Stimulated activated CD4-positive, alpha-beta T cell treated with anti-CD3 and anti-CD28 coated beads, Interleukin-2, amount 100 ng/mL, for 24 hours (primary cell): ENCODE results near the gene CBX2.
"Not testable (repeated sequence)": the region's sequence is repeated elsewhere in the genome, so short reads cannot be mapped to it uniquely, and the experiment has no call there.

Experiments used
- DNase-seq, 2 donors: peaks; one replicate each; pipeline ENCODE4 v3.0.0-alpha.2; 2020

CBX2 gene

GRCh38 chr17:79772726-79773125 lies 5.2 kb upstream of the CBX2 start:
- not testable (repeated sequence) for DNase-seq

GRCh38 chr17:79774561-79774975 lies 3.4 kb upstream of the CBX2 start:
- DNase-seq, result no peak

GRCh38 chr17:79775632-79776031 lies 2.3 kb upstream of the CBX2 start:
- DNase-seq, result no peak

- no peak for DNase-seq
Measured at GRCh38 chr17:79776376-79777119, 1.4 kb upstream of the CBX2 start.

GRCh38 chr17:79777120-79777893 lies 641 bp upstream of the CBX2 start:
- DNase-seq, result peak in 1 of 2 donors; percentile 47

- peak in 1 of 2 donors; percentile 29 for DNase-seq
Measured at GRCh38 chr17:79778504-79779083, 646 bp downstream of the CBX2 start.

- no peak for DNase-seq
Measured at GRCh38 chr17:79779084-79779529, 1.2 kb downstream of the CBX2 start.

GRCh38 chr17:79779661-79780365 lies 1.9 kb downstream of the CBX2 start:
- no peak for DNase-seq

- DNase-seq, result no peak
Measured at GRCh38 chr17:79781012-79781650, 3.2 kb downstream of the CBX2 start.

GRCh38 chr17:79781736-79782575 lies 4.0 kb downstream of the CBX2 start:
- DNase-seq, result no peak

GRCh38 chr17:79783891-79784290 lies 5.9 kb downstream of the CBX2 start:
- no peak for DNase-seq

GRCh38 chr17:79784353-79785016 lies 6.5 kb downstream of the CBX2 start:
- no peak for DNase-seq

GRCh38 chr17:79785017-79785899 lies 7.3 kb downstream of the CBX2 start:
- no peak for DNase-seq

GRCh38 chr17:79785900-79786810 lies 8.2 kb downstream of the CBX2 start:
- DNase-seq, result no peak

GRCh38 chr17:79786930-79787643 lies 9.1 kb downstream of the CBX2 start:
- no peak for DNase-seq

GRCh38 chr17:79788455-79788854 lies 10.5 kb downstream of the CBX2 start:
- no peak for DNase-seq

GRCh38 chr17:79788989-79789942 lies 11.3 kb downstream of the CBX2 start:
- DNase-seq, result no peak
